ENCODE measurements around the gene DAZAP1.
"Not testable (repeated sequence)": the region's sequence is repeated elsewhere in the genome, so short reads cannot be mapped to it uniquely, and the experiment has no call there.

Gene DAZAP1

DNA sequence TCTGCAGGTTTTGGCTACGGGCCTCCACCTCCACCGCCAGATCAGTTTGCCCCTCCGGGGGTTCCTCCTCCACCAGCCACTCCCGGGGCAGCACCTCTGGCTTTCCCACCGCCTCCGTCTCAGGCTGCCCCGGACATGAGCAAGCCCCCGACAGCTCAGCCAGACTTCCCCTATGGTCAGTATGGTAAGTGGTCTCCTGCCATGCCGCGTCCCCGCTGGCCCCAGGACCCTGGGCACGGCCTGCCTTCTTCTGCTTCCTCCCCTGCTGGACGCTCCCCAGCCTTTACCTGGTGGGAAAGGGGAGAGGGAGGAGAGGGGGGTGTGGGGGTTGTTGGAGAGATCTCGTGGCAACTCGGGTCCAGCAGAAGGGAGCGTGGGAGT, 25.1 kb downstream of the DAZAP1 start:
- DNase-seq (ENCODE audit: low spot score in 2 of 2) (no peak), ATAC-seq (no peak)
- Mint-ChIP-seq H3K4me3 (no peak overlapping the region), H3K4me1 (no peaks in the 10 kb centered on the region), H3K27ac (no peak overlapping the region), H3K9me3 (no peaks in the 10 kb centered on the region), H3K36me3 (peaks cover 85% of the 10 kb centered on the region)

DNA sequence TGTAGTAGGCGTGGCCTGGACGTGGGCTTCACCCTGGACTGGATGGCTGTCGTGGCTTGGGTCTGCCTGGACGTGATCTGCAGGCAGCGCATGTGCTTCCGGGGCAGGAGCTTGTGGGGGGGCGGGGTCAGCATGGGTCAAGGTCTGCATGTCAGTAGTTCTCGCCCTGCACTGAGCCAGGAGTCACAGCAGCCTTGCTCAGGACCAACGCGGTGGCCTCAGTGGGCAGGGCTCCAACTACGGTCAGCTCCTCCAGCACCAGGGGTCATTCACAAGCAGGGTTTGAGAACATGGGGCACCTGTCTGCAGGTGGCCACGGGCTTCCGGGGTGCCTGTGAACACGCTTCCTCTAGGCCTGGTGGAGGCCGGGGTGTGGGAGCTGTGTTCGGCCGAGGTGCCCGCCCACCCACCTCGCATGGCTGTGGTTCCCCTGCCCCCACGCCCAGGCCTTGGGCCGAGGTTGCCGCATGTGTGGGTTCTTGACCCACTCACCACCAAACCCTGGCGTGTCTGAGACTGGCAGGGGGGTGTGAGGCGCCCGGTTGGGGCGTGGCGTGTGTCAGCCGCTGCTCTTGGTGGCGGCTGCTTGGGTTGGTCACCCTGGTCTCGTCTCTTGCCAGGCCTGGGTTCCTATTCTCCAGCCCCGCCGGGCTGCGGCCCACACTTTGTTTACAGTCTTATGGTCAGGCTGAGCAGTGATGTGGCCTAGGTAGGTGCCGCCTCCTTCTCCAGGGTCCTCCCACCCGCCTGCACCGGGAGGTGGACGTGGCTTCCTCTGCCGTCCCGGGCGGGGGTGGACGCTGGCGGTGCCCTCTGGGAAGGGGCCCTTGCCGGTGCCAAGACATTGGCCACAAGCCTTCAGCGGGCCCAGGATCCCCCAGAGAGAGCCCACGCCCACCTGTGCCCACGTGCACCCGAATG, 26.0 kb downstream of the DAZAP1 start:
- no peaks in the 10 kb centered on the region for H3K9me3 Mint-ChIP-seq
- no peak for DNase-seq (ENCODE audit: low spot score in 2 of 2)
- peaks cover 7% of the 10 kb centered on the region for H3K4me1 Mint-ChIP-seq
- H3K4me3 Mint-ChIP-seq: no peak overlapping the region
- H3K36me3 Mint-ChIP-seq: peaks cover 85% of the 10 kb centered on the region
- H3K27ac Mint-ChIP-seq: no peak overlapping the region
- ATAC-seq: no peak

DNA sequence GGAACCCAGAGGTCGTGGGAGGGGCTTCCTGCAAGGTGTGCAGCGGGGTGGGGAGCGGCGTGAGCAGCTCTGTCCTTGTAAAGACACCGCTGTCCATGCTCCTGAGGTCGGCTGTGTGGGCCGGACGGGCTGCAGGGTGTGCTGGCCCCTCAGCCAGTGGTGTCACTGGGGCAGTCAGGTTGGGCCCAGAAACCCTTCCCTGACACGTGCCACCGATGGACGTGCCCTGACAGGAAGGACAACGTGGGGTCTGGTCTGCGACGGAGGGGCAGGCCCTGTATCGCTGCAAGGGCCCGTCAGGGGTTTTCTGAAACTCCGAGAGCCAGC, 26.6 kb downstream of the DAZAP1 start:
- Mint-ChIP-seq H3K9me3 (no peaks in the 10 kb centered on the region), H3K4me3 (no peak overlapping the region), H3K4me1 (peaks cover 7% of the 10 kb centered on the region), H3K27ac (no peak overlapping the region), H3K36me3 (peaks cover 86% of the 10 kb centered on the region)
- no peak for ATAC-seq
- DNase-seq (ENCODE audit: low spot score in 2 of 2): no peak

DNA sequence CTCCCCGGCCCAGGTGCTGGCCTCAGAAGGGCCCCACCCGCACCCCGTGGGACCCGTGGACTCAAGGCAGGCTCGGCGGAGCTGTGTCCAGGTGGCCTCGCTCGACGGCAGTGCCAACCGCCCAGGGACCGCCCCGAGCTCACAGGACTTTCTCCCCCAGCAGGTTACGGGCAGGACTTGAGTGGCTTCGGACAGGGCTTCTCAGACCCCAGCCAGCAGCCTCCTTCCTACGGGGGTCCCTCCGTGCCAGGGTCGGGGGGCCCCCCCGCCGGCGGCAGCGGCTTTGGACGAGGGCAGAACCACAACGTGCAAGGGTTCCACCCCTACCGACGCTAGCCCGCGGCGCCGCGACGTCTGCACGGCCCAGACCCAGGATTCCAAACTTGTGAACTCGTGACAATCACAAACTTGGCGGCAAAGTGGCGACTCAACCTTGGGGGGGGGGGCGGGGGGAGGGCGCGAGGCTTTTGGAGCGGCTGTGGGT, 27.2 kb downstream of the DAZAP1 start:
- Mint-ChIP-seq H3K36me3 (peaks cover 90% of the 10 kb centered on the region), H3K4me3 (no peak overlapping the region), H3K27ac (no peak overlapping the region), H3K4me1 (peaks cover 11% of the 10 kb centered on the region), H3K9me3 (no peaks in the 10 kb centered on the region)
- DNase-seq (ENCODE audit: low spot score in 2 of 2) (no peak), ATAC-seq (no peak)

DNA sequence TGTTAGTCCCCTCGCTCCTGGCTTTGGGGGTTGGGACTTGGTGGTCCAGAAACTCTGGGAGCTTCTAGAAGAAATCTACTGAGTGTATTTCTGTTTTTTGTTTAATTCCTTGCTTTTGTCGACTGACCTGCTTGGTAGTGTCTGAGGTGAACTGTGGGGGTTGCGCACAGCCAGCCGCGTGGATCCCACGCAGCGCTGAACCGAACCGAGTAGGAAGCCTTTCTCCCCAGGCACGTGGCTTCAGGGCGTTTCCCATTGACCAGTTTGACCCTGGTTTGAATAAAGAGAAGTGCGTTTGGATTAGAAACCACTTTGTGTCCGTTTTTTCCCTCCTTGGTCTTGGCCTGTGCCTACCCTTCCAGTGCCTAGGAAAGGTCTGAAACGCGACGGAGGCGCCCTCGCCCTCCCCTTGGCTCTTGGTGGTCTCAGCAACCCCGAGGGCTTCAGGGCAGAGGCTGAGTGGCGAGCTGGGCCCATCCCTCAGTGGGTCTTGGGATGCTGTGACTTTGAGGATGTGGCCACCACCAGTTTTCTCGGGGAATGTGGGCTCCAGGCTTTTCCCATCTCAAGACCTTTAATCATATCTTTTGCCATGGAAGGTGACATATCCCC, 28.1 kb downstream of the DAZAP1 start:
- peaks cover 90% of the 10 kb centered on the region for H3K36me3 Mint-ChIP-seq

DNA sequence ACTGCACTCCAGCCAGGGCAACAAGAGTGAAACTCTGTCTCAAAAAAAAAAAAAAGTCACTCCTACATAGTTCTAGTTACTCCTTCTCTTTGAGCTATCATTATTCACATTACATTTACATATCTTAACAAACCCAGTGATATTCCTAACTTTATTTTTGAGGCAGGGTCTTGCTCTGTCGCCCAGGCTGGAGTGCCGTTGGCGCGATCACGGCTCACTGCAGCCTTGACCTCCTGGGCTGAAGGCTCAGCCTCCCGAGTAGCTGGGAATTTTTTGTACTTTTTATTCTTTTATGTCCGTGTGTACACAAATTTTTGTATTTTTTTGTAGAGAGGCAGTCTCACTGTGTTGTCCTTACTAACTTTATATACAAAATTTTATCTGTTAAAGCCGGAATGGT, 30.2 kb downstream of the DAZAP1 start:
- H3K9me3 Mint-ChIP-seq: no peaks in the 10 kb centered on the region
- H3K36me3 Mint-ChIP-seq: peaks cover 90% of the 10 kb centered on the region
- peak overlapping the region; percentile 100 for H3K27ac Mint-ChIP-seq
- ATAC-seq (no peak), DNase-seq (ENCODE audit: low spot score in 2 of 2) (no peak)
- H3K4me1 Mint-ChIP-seq: peaks cover 31% of the 10 kb centered on the region
- peak overlapping the region; percentile 96 for H3K4me3 Mint-ChIP-seq

More for the DNA sequence above, 28.1 kb downstream of the DAZAP1 start:
- no peak overlapping the region for H3K4me3 Mint-ChIP-seq
- DNase-seq (ENCODE audit: low spot score in 2 of 2) (no peak), ATAC-seq (no peak)
- H3K4me1 Mint-ChIP-seq: peaks cover 19% of the 10 kb centered on the region
- H3K27ac Mint-ChIP-seq: no peak overlapping the region
- H3K9me3 Mint-ChIP-seq: no peaks in the 10 kb centered on the region

DNA sequence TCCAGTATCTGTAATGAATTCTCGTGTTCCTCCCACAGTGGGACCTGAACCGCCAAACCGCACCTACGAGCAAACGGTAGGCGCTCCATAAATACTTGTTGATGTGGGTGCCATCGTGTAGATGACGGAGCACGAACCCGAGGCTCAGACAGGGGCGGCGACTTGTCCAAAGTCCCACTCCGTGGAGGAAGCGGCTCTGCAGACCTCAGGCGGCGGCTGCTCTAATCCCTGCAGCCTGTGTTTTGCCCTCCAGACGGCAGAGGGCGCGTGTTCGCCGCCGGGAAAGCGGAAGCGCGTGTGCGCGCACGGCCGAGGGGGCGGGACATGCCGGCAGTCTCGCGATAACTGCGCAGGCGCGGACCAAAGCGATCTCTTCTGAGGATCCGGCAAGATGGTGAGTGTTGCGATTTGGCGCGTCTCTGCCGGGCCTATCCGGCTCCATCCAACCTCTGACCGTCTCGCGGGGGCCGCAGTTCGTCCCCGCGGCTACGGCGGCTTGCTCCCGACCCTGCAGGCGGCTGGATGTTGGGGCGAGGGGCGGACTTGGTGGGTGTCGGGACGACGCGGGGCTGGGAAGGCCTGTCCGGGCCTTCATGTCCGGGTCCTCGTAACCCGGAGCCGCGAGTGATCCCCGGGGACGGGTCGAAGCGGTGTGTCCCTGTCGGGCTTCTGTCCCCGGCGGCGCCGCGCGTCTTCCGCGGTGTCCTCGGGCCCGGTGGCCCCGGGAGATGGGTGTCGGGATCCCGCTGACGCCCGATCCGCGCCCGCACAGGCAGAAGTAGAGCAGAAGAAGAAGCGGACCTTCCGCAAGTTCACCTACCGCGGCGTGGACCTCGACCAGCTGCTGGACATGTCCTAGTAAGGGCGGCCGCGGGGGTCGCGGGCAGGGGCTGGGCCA, 30.9 kb downstream of the DAZAP1 start, which contains the start of gene RPS15:
TSS of gene RPS15 (plus strand) at position 362 of the 898 bp plus-strand sequence. CDS start at position 392, 30 bp downstream.
- peak; percentile 96 to 98 for DNase-seq (ENCODE audit: low spot score in 2 of 2)
- ATAC-seq: peak; percentile 86
- Mint-ChIP-seq H3K36me3 (peaks cover 90% of the 10 kb centered on the region), H3K4me3 (peak within 1 kb of the TSS; percentile 96), H3K9me3 (no peaks in the 10 kb centered on the region), H3K27ac (peak within 1 kb of the TSS; percentile 100), H3K4me1 (peaks cover 31% of the 10 kb centered on the region)

DNA sequence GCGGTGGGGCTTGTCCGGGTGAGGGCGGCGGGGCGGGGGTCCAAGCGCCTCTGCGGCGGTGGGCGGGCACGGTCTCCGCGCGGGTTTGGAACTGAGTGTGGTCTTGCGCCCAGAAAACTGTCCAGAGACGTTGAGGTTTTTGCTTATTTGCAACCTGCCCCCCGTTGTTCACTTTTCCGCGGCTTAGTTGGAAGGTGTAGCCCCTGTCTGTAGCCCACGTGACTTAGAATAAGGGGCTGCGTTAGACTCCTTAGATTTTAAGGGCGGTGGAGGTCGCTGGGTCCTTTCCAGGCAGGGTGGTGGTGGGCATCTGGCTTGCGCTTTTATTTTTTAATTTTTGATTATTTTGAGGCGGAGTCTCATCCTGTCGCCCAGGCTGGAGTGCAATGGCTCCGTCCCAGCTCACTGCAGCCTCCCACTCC, 31.6 kb downstream of the DAZAP1 start:
- H3K36me3 Mint-ChIP-seq: peaks cover 90% of the 10 kb centered on the region
- no peaks in the 10 kb centered on the region for H3K9me3 Mint-ChIP-seq
- ATAC-seq (no peak), DNase-seq (ENCODE audit: low spot score in 2 of 2) (no peak)
- peaks cover 31% of the 10 kb centered on the region for H3K4me1 Mint-ChIP-seq
- peak overlapping the region; percentile 100 for H3K27ac Mint-ChIP-seq
- H3K4me3 Mint-ChIP-seq: peak overlapping the region; percentile 96

DNA sequence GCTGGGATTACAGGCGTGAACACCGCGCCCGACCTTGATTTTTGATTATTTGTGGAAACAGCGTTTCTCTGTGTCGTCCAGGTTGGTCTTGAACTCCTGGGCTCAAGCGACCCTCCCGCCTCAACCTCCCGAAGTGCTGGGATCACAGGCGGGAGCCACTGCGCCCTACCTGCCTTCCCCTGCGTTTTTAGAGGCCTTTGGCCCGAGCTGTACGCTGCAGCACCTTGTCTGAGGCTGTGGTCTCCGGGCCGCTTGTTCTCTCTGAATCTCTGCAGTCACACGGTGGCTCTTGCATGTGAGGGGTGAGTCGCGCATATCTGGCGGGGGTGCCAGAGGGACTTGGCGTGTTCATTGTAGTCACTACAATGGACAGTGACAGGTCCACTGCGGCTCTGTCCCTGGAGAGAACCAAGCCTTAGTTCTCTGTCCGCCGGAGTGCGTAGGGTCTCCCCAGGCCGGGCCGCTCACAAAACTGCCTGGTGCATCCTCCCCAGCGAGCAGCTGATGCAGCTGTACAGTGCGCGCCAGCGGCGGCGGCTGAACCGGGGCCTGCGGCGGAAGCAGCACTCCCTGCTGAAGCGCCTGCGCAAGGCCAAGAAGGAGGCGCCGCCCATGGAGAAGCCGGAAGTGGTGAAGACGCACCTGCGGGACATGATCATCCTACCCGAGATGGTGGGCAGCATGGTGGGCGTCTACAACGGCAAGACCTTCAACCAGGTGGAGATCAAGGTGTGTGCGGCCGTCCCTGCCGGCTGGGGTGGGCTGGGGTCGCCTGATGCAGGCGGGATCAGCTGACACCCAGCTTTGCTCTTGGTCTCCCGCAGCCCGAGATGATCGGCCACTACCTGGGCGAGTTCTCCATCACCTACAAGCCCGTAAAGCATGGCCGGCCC, 32.4 kb downstream of the DAZAP1 start:
- DNase-seq (ENCODE audit: low spot score in 2 of 2); ATAC-seq; H3K9me3 Mint-ChIP-seq: not testable (repeated sequence)
- Mint-ChIP-seq H3K4me1 (peaks cover 34% of the 10 kb centered on the region), H3K4me3 (peak overlapping the region; percentile 96), H3K36me3 (peaks cover 87% of the 10 kb centered on the region), H3K27ac (peak overlapping the region; percentile 100)

DNA sequence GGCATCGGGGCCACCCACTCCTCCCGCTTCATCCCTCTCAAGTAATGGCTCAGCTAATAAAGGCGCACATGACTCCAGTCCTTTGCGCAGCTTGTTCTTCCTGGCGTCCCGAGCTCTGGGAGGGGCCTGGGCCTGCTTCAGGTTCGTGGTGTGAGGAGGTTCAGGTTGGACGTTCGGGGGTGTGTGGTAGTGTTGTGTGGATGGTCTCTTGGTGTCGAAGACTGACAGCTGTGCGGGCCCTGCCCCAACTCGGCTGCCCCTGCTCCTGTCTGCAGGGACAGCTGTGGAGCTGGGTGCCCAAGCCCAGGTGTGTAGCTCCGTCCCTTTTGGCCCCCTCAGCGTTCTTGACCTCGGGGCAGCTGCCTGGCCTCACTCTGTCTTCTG, 33.0 kb downstream of the DAZAP1 start:
- ATAC-seq: no peak
- H3K27ac Mint-ChIP-seq: peak overlapping the region; percentile 100
- peaks cover 83% of the 10 kb centered on the region for H3K36me3 Mint-ChIP-seq
- H3K4me3 Mint-ChIP-seq: peak overlapping the region; percentile 96
- no peaks in the 10 kb centered on the region for H3K9me3 Mint-ChIP-seq
- DNase-seq (ENCODE audit: low spot score in 2 of 2): no peak
- peaks cover 38% of the 10 kb centered on the region for H3K4me1 Mint-ChIP-seq

DNA sequence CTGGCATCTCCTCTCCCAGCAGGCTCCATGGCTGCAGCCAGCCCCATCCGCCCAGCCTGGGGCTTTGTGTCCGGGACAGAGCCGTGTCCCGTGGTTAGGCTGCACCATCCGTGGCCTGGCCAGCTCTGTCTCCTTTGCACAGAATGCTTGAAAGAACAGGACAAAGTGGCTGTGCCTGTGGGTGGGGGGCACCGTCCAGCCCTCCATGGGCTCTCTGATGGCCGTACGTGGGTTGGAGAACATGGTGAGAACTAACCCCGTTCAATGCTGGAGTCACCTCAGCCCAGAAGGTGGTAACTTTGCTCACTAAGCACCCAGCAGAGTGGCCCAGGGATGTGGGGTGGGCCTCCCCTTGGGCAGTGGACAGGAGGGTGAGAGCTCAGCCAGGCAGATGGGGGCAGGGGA, 33.6 kb downstream of the DAZAP1 start:
- ATAC-seq: no peak
- H3K9me3 Mint-ChIP-seq: no peaks in the 10 kb centered on the region

DNA sequence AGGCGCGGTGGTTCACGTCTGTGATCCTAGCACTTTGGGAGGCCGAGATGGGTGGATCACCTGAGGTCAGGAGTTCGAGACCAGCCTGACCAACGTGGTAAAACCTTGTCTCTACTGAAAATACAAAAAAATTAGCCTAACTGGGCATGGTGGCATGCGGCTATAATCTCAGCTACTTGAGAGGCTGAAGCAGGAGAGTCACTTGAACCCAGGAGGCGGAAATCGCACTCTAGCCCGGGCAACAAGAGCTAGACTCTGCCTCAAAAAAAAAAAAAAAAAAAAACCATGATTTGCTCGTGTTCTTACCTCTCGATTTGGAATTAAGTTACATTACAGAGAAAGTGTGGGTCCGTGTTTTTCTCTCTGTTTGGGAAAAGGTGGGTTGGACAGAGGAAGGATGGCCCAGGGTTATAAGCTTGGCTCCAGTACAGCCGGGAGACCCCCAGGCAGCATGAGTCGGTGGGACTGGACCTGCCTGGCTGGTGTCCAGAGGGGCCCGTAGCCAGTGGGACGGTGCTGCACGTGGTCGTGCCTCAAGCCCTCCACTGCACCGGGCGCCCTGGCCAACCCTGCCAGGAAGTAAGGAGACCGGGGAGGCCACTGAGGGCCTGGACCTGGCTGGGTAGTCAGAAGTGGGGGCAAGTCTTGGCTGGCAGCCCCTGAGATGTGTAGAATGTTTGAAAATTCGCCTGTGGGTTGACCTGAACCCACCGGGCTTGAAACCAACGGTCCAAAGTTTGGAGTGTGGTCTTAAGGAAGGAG, 34.5 kb downstream of the DAZAP1 start:
- H3K27ac Mint-ChIP-seq: peak overlapping the region; percentile 100
- peaks cover 75% of the 10 kb centered on the region for H3K36me3 Mint-ChIP-seq
- peak overlapping the region; percentile 96 for H3K4me3 Mint-ChIP-seq

More for the DNA sequence above, 33.6 kb downstream of the DAZAP1 start:
- peaks cover 41% of the 10 kb centered on the region for H3K4me1 Mint-ChIP-seq
- peak overlapping the region; percentile 96 for H3K4me3 Mint-ChIP-seq
- H3K27ac Mint-ChIP-seq: peak overlapping the region; percentile 100
- no peak for DNase-seq (ENCODE audit: low spot score in 2 of 2)
- peaks cover 81% of the 10 kb centered on the region for H3K36me3 Mint-ChIP-seq

DNA sequence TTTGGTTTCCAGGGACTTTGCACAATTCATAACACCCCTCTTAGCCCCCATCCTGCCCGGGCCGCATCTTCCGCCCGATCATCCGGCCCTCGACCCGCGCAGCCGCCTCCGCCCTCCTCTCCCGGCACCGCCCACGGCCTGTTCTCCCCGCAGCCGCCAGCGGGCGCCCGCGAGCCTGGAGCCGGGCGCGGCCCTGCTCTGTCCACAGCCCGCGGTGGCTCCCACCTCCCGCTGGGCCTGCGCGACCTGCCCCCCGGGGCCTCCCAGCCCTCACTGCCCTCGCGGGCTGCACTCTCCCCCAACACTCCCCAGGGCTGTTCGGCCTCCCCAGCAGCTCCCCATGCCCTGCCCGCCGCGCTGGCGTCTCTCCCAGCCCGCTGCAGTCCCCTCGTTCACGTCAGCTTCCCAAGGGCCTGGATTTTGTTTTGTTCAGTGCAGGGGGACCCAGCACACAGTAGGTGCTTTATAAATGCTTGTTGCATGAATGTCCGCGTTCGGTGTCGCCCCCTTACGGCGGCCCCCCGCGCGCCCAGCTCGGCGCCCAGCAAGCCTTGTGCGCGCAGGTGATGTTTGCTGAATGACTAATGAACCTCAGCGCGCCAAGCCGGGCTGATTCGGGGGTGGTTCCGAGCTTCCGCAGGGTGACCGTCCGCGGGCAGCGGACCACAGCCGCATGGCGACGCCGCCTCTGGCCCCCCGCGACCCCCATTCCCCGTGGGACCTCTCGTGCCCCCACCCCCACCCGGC, 38.0 kb downstream of the DAZAP1 start:
- ATAC-seq (peak; percentile 86), DNase-seq (ENCODE audit: low spot score in 2 of 2) (peak; percentile 92 to 94)
- Mint-ChIP-seq H3K4me1 (peaks cover 32% of the 10 kb centered on the region), H3K4me3 (peak overlapping the region; percentile 73), H3K9me3 (no peaks in the 10 kb centered on the region), H3K27ac (peak overlapping the region; percentile 32), H3K36me3 (peaks cover 43% of the 10 kb centered on the region)

More for the DNA sequence above, 34.5 kb downstream of the DAZAP1 start:
- Mint-ChIP-seq H3K4me1 (peaks cover 41% of the 10 kb centered on the region), H3K9me3 (no peaks in the 10 kb centered on the region)
- ATAC-seq: no peak
- no peak for DNase-seq (ENCODE audit: low spot score in 2 of 2)
